ENCODE measurements around the gene ISLR2. TPM values are rescaled to one million over a fixed set of nuclear protein-coding genes. Genes with fewer than 3 reads are reported as not detected.

Gene ISLR2
- total RNA-seq, 2 donors from 2014 or later = not detected

GRCh38 chr15:74167891-74168331 lies 37.5 kb downstream of the ISLR2 start:
- H3K9me3 Mint-ChIP-seq = no peaks in the 10 kb centered on the region
- peak in 1 of 2 donors; percentile 47 for DNase-seq (ENCODE audit: low spot score in 2 of 2)
- H3K36me3 Mint-ChIP-seq = no peaks in the 10 kb centered on the region
- H3K27ac Mint-ChIP-seq = peak overlapping the region; percentile 7 to 61
- ATAC-seq = no peak

- ATAC-seq = no peak
- H3K27ac Mint-ChIP-seq = peak overlapping the region in 1 of 2 donors; percentile 7
- H3K36me3 Mint-ChIP-seq = no peaks in the 10 kb centered on the region
- no peaks in the 10 kb centered on the region for H3K9me3 Mint-ChIP-seq
- peak in 1 of 2 donors; percentile 16 for DNase-seq (ENCODE audit: low spot score in 2 of 2)
Measured at GRCh38 chr15:74168711-74169126, 38.3 kb downstream of the ISLR2 start.

- Mint-ChIP-seq H3K9me3 (no peaks in the 10 kb centered on the region), H3K36me3 (no peaks in the 10 kb centered on the region), H3K27ac (peak overlapping the region in 1 of 2 donors; percentile 62)
- DNase-seq (ENCODE audit: low spot score in 2 of 2) = peak in 1 of 2 donors; percentile 23
- ATAC-seq = no peak
Measured at GRCh38 chr15:74170071-74170844, 39.9 kb downstream of the ISLR2 start.

- ATAC-seq (no peak), DNase-seq (ENCODE audit: low spot score in 2 of 2) (peak in 1 of 2 donors; percentile 20)
- Mint-ChIP-seq H3K36me3 (no peaks in the 10 kb centered on the region), H3K27ac (no peak overlapping the region), H3K9me3 (no peaks in the 10 kb centered on the region)
Measured at GRCh38 chr15:74170875-74171578, 40.6 kb downstream of the ISLR2 start.

GRCh38 chr15:74171965-74172541 lies 41.7 kb downstream of the ISLR2 start:
- ATAC-seq (no peak), DNase-seq (ENCODE audit: low spot score in 2 of 2) (no peak)
- no peaks in the 10 kb centered on the region for H3K36me3 Mint-ChIP-seq
- H3K9me3 Mint-ChIP-seq = no peaks in the 10 kb centered on the region
- no peak overlapping the region for H3K27ac Mint-ChIP-seq

GRCh38 chr15:74172701-74173379 lies 42.5 kb downstream of the ISLR2 start:
- ATAC-seq (no peak), DNase-seq (ENCODE audit: low spot score in 2 of 2) (peak in 1 of 2 donors; percentile 42)
- Mint-ChIP-seq H3K27ac (no peak overlapping the region), H3K36me3 (no peaks in the 10 kb centered on the region), H3K9me3 (no peaks in the 10 kb centered on the region)

GRCh38 chr15:74173380-74174218 lies 43.2 kb downstream of the ISLR2 start, which contains the start of gene ISLR:
ISLR (plus strand) TSS chr15:74173710; CDS start chr15:74174859, 1,149 bp downstream.
- H3K9me3 Mint-ChIP-seq = no peaks in the 10 kb centered on the region
- H3K36me3 Mint-ChIP-seq = no peaks in the 10 kb centered on the region
- no peak within 1 kb of the TSS for H3K27ac Mint-ChIP-seq
- peak in 1 of 2 donors; percentile 38 for DNase-seq (ENCODE audit: low spot score in 2 of 2)
- ATAC-seq = no peak

GRCh38 chr15:74174219-74174957 lies 44.0 kb downstream of the ISLR2 start:
- ATAC-seq = no peak
- Mint-ChIP-seq H3K36me3 (no peaks in the 10 kb centered on the region), H3K9me3 (no peaks in the 10 kb centered on the region), H3K27ac (no peak overlapping the region)
- no peak for DNase-seq (ENCODE audit: low spot score in 2 of 2)

GRCh38 chr15:74174958-74175253 lies 44.5 kb downstream of the ISLR2 start:
- H3K36me3 Mint-ChIP-seq = no peaks in the 10 kb centered on the region
- ATAC-seq = no peak
- H3K9me3 Mint-ChIP-seq = no peaks in the 10 kb centered on the region
- H3K27ac Mint-ChIP-seq = no peak overlapping the region
- DNase-seq (ENCODE audit: low spot score in 2 of 2) = peak in 1 of 2 donors; percentile 50

GRCh38 chr15:74175271-74176191 lies 45.1 kb downstream of the ISLR2 start:
- ATAC-seq = no peak

GRCh38 chr15:74176262-74177214 lies 46.2 kb downstream of the ISLR2 start:
- DNase-seq (ENCODE audit: low spot score in 2 of 2) = no peak
- ATAC-seq = no peak
- H3K27ac Mint-ChIP-seq = peak overlapping the region in 1 of 2 donors; percentile 3
- H3K36me3 Mint-ChIP-seq = no peaks in the 10 kb centered on the region
- H3K9me3 Mint-ChIP-seq = no peaks in the 10 kb centered on the region

More at GRCh38 chr15:74175271-74176191, 45.1 kb downstream of the ISLR2 start:
- Mint-ChIP-seq H3K9me3 (no peaks in the 10 kb centered on the region), H3K27ac (no peak overlapping the region), H3K36me3 (no peaks in the 10 kb centered on the region)
- DNase-seq (ENCODE audit: low spot score in 2 of 2) = peak in 1 of 2 donors; percentile 50

GRCh38 chr15:74178326-74179100 lies 48.1 kb downstream of the ISLR2 start:
- Mint-ChIP-seq H3K27ac (no peak overlapping the region), H3K9me3 (no peaks in the 10 kb centered on the region), H3K36me3 (no peaks in the 10 kb centered on the region)
- DNase-seq (ENCODE audit: low spot score in 2 of 2) = no peak
- no peak for ATAC-seq

All from activated naive CD4-positive, alpha-beta T cell treated with anti-CD3 and anti-CD28 coated beads, Interleukin-2, amount 50 U/mL, for 72 hours (primary cell).